Neuronal stem cell (in vitro differentiated cells): ENCODE results near the gene RPS24.
"Not testable (repeated sequence)": the region's sequence is repeated elsewhere in the genome, so short reads cannot be mapped to it uniquely, and the experiment has no call there.

Source experiments
- DNase-seq: peaks from one replicate; pipeline ENCODE4 v3.0.0-alpha.2; 2013; ENCODE audit warnings: low spot score
- H2AFZ ChIP-seq: one replicate; pipeline ENCODE4 v1.6.1; 2013; ENCODE audit warnings: mild to moderate bottlenecking, low read length, inconsistent platforms
- H2AK5ac ChIP-seq: 2 replicates; pipeline ENCODE4 v1.6.1; 2013; ENCODE audit warnings: low read depth, mild to moderate bottlenecking, inconsistent platforms, low read length, moderate library complexity, mixed read lengths
- H2BK120ac ChIP-seq: 2 replicates; pipeline ENCODE4 v1.6.1; 2013; ENCODE audit warnings: low read depth, mild to moderate bottlenecking, inconsistent platforms, low read length, moderate library complexity, mixed read lengths
- H2BK12ac ChIP-seq: one replicate; pipeline ENCODE4 v1.6.1; 2013; ENCODE audit warnings: low read length, inconsistent platforms
- H2BK15ac ChIP-seq: 2 replicates; pipeline ENCODE4 v1.6.1; 2013; ENCODE audit warnings: mild to moderate bottlenecking, low read length, inconsistent platforms, mixed read lengths
- H2BK5ac ChIP-seq: one replicate; pipeline ENCODE4 v1.6.1; 2013; ENCODE audit warnings: inconsistent platforms, mild to moderate bottlenecking, low read length, moderate library complexity
- H3K14ac ChIP-seq: one replicate; pipeline ENCODE4 v1.6.1; 2013; ENCODE audit warnings: low read length, inconsistent platforms
- H3K18ac ChIP-seq: 2 replicates; pipeline ENCODE4 v1.6.1; 2013; ENCODE audit warnings: low read length, inconsistent platforms
- H3K23ac ChIP-seq: 2 replicates; pipeline ENCODE4 v1.6.1; 2013; ENCODE audit warnings: low read depth, mild to moderate bottlenecking, mixed read lengths, low read length, inconsistent platforms; ENCODE audit not compliant: poor library complexity
- H3K27ac ChIP-seq: replicated peaks from 3 replicates; pipeline ENCODE4 v1.5.1; 2013; ENCODE audit warnings: low read length, inconsistent platforms
- H3K27me3 ChIP-seq, 3 experiments: 2 replicates each; pipeline ENCODE4 v1.6.1; 2013; ENCODE audit warnings: low read length in 3 of 3, mild to moderate bottlenecking in 2 of 3, inconsistent platforms in 1 of 3, low read depth in 1 of 3, mixed read lengths in 1 of 3, moderate library complexity in 1 of 3; ENCODE audit not compliant: control insufficient read depth in 3 of 3, insufficient read depth in 3 of 3
- H3K36me3 ChIP-seq, 2 donors: replicated peaks in 1 of 2; 2 replicates each; pipeline ENCODE4 v1.6.1; 2013; ENCODE audit warnings: low read length in 2 of 2; ENCODE audit not compliant: control insufficient read depth in 2 of 2, insufficient read depth in 2 of 2
- H3K4ac ChIP-seq: 2 replicates; pipeline ENCODE4 v1.6.1; 2013; ENCODE audit warnings: inconsistent platforms, mild to moderate bottlenecking, low read length, moderate library complexity
- H3K4me1 ChIP-seq, 2 donors: 1 replicate in 1 of 2; 2 replicates in 1 of 2; pipeline ENCODE4 v1.6.1; 2013; ENCODE audit warnings: low read length in 2 of 2, low read depth in 1 of 2; ENCODE audit not compliant: control insufficient read depth in 2 of 2, insufficient read depth in 1 of 2
- H3K4me2 ChIP-seq: one replicate; pipeline ENCODE4 v1.6.1; 2013; ENCODE audit warnings: mild to moderate bottlenecking, low read length, inconsistent platforms; ENCODE audit not compliant: insufficient read depth, poor library complexity, severe bottlenecking
- H3K4me3 ChIP-seq, 2 donors: 2 replicates each; pipeline ENCODE4 v1.5.1; 2013; ENCODE audit warnings: low read length in 2 of 2, mild to moderate bottlenecking in 2 of 2, inconsistent platforms in 1 of 2, moderate library complexity in 1 of 2
- H3K79me1 ChIP-seq: one replicate; pipeline ENCODE4 v1.6.1; 2013; ENCODE audit warnings: low read depth, mild to moderate bottlenecking, inconsistent platforms, low read length, moderate library complexity
- H3K9ac ChIP-seq: one replicate; pipeline ENCODE4 v1.6.1; 2013; ENCODE audit warnings: mild to moderate bottlenecking, low read depth, low read length, inconsistent platforms; ENCODE audit not compliant: poor library complexity
- H3K9me3 ChIP-seq, 2 donors: replicated peaks in 1 of 2; 2 replicates each; pipeline versions ENCODE3 to v1.6.1; 2013; ENCODE audit warnings: low read length in 2 of 2, mild to moderate bottlenecking in 2 of 2, inconsistent platforms in 1 of 2, low read depth in 1 of 2, mixed read lengths in 1 of 2, moderate library complexity in 1 of 2; ENCODE audit not compliant: control insufficient read depth in 2 of 2, insufficient read depth in 1 of 2
- H4K8ac ChIP-seq: one replicate; pipeline ENCODE4 v1.6.1; 2013; ENCODE audit warnings: low read depth, mild to moderate bottlenecking, inconsistent platforms, low read length, moderate library complexity
- H4K91ac ChIP-seq: one replicate; pipeline ENCODE4 v1.6.1; 2013; ENCODE audit warnings: low read length, low read depth, mild to moderate bottlenecking, inconsistent platforms; ENCODE audit not compliant: poor library complexity
- WGBS, 2 donors: extraction: QIAGEN DNeasy Blood & Tissue Kit; methylation state at CpG; one replicate each; pipeline ENCODE4 v1.1.7; 2013; ENCODE audit warnings: missing lambda C conversion rate in 2 of 2, mixed read lengths in 1 of 2; ENCODE audit not compliant: insufficient read length in 2 of 2, insufficient replicate concordance in 1 of 2; ENCODE audit errors: extremely low coverage in 2 of 2; 5-methylcytosine and 5-hydroxymethylcytosine counted together

Gene RPS24

DNA sequence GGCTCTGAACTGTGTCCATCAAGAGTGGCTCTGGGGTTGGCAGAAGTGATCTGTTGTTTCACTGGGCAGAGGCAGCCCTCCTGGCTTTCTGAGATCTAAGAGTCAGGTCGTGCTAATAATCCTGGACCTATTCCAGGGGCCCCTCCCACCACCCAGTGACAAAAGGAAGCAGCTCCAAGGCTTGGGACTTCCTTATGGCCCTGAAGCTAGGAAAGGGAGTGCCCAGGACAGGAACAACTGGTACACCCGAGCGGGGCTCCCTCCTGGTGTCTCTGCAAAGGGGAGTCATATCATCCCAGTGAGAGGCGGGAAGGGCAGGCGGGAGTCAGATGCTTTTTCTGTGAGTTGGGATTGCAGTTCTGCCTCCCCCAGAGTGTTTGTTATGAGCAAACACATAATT is 32.3 kb downstream of the RPS24 start:
- H2AFZ ChIP-seq = no peak overlapping the region
- peaks cover 0 to 2% of the 10 kb centered on the region in 2 donors for H3K9me3 ChIP-seq
- no peak overlapping the region for H2BK120ac ChIP-seq
- H3K27me3 ChIP-seq = peaks cover 0 to 3% (median 2%) of the 10 kb centered on the region in 3 experiments
- no peak overlapping the region for H3K4me2 ChIP-seq
- H3K79me1 ChIP-seq = no peaks in the 10 kb centered on the region
- WGBS, 2 donors = no CpG with 5 or more reads among the region's 5 CpGs
- H3K4ac ChIP-seq = no peak overlapping the region
- H3K18ac ChIP-seq = no peak overlapping the region
- H3K36me3 ChIP-seq = no peaks in the 10 kb centered on the region
- H2AK5ac ChIP-seq = no peak overlapping the region
- no peak overlapping the region for H2BK5ac ChIP-seq
- no peak for DNase-seq
- H3K23ac ChIP-seq = no peak overlapping the region
- H2BK15ac ChIP-seq = no peak overlapping the region
- peaks cover 0 to 8% of the 10 kb centered on the region in 2 donors for H3K4me1 ChIP-seq
- H4K8ac ChIP-seq = no peak overlapping the region
- no peak overlapping the region for H2BK12ac ChIP-seq
- H3K4me3 ChIP-seq = no peak overlapping the region
- no peak overlapping the region for H3K9ac ChIP-seq
- no peak overlapping the region for H3K27ac ChIP-seq
- no peak overlapping the region for H4K91ac ChIP-seq
- no peak overlapping the region for H3K14ac ChIP-seq

DNA sequence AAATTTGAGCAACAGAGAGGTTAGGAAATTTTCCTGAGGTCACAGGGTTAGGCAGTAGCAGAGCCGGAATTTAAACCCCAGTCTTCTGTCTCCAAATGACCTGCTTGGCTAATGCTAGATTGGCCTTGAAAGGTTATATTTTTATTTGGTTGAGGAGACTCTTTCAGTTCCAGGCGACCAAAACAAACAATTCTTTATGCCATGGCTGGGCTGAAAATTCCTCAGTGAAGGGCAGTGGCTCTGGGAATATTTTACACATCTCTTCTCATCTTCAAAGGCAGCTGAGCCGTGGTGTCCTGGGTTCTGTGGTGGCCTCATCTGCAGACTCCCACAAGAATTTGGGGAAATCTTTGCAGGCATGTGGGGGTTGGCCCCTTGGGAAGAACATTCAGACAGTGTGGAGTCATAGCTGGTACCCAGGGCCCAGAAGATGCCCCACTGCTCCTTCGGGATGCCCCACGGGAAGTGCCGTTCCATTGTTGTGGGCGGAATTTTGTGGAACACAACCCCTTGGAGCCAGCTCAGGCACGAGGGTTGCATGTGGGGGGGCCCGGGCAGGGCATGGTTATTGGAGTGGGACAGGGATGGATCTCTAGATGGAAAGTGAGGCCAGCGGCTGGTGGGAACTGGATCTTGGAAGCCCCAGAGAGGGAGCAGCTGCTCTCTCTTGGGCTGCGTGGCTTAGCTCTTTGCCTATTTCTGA is 33.2 kb downstream of the RPS24 start:
- Histone ChIP-seq H2BK12ac (no peak overlapping the region), H2BK15ac (no peak overlapping the region), H3K18ac (peak overlapping the region; percentile 71), H2BK5ac (peak overlapping the region; percentile 59), H3K4me2 (no peak overlapping the region), H3K9ac (no peak overlapping the region), H3K4me3 (no peak overlapping the region), H3K9me3 (peaks cover 0 to 2% of the 10 kb centered on the region in 2 donors), H3K4me1 (peaks cover 0 to 10% of the 10 kb centered on the region in 2 donors), H2AFZ (no peak overlapping the region), H4K8ac (no peak overlapping the region), H2AK5ac (no peak overlapping the region), H4K91ac (no peak overlapping the region), H3K23ac (peak overlapping the region; percentile 36), H3K27me3 (peaks cover 0 to 6% (median 2%) of the 10 kb centered on the region in 3 experiments), H3K4ac (no peak overlapping the region), H3K36me3 (no peaks in the 10 kb centered on the region), H3K14ac (no peak overlapping the region), H3K79me1 (no peaks in the 10 kb centered on the region), H2BK120ac (no peak overlapping the region), H3K27ac (no peak overlapping the region)
- WGBS, 2 donors = no CpG with 5 or more reads among the region's 11 CpGs
- DNase-seq = no peak

DNA sequence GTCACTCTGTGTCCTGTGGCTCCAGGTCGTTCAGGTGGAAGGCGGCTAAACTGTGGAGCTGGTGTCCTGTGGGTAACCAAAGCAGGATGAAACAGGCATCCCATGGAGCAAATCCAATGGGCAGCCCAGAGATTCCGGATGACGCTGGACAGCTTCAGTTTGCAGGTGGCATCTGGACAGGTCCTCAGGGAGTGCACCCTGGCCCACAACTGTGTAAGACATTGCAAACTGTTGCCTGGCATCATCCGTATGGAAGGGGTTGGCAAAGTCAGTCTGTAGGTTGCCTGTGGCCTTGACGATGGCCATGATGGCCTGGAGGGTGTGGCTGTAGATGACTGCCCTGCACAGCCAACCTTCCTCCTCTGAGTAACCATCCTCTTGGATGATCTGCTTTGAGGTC is 35.5 kb downstream of the RPS24 start:
- Histone ChIP-seq H4K8ac (no peak overlapping the region), H2BK15ac (no peak overlapping the region), H3K79me1 (no peaks in the 10 kb centered on the region), H2AK5ac (no peak overlapping the region), H2BK120ac (no peak overlapping the region), H3K18ac (peak overlapping the region; percentile 17), H4K91ac (no peak overlapping the region), H2AFZ (no peak overlapping the region), H2BK5ac (no peak overlapping the region), H3K4me1 (peaks cover 0 to 10% of the 10 kb centered on the region in 2 donors), H3K23ac (no peak overlapping the region), H3K9me3 (peaks cover under 1 to 2% of the 10 kb centered on the region in 2 donors), H3K4me2 (no peak overlapping the region), H3K4ac (no peak overlapping the region), H3K27ac (no peak overlapping the region), H3K14ac (no peak overlapping the region), H3K27me3 (peaks cover 0 to 3% (median 2%) of the 10 kb centered on the region in 3 experiments), H3K9ac (no peak overlapping the region), H2BK12ac (no peak overlapping the region), H3K36me3 (no peaks in the 10 kb centered on the region), H3K4me3 (no peak overlapping the region)
- DNase-seq = no peak
- no CpG with 5 or more reads among the region's 6 CpGs for WGBS, 2 donors

DNA sequence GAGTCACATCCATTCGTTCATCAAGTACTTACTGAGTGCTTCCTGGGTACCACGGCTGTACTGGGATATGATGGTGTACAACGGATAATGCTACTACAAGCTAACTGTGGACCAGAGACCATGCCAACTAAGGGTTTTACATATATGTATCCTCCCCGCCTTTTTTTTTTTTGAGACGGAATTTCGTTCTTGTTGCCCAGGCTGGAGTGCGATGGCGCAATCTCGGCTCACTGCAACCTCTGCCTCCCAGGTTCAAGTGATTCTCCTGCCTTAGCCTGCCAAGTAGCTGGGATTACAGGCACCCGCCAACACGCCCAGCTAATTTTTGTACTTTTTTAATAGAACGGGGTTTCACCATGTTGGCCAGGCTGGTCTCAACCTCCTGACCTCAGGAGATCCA is 36.4 kb downstream of the RPS24 start:
- H3K9ac ChIP-seq = not testable (repeated sequence)

More for the DNA sequence above, 36.4 kb downstream of the RPS24 start:
- no CpG with 5 or more reads among the region's 12 CpGs for WGBS, 2 donors
- H2AK5ac ChIP-seq, H3K36me3 ChIP-seq, H3K4ac ChIP-seq, H3K27me3 ChIP-seq, H3K23ac ChIP-seq, H3K9me3 ChIP-seq, H3K14ac ChIP-seq, H4K8ac ChIP-seq, H3K4me3 ChIP-seq, H2BK5ac ChIP-seq, H4K91ac ChIP-seq, H3K4me2 ChIP-seq, DNase-seq, H2AFZ ChIP-seq, H2BK15ac ChIP-seq, H2BK120ac ChIP-seq, H3K79me1 ChIP-seq, H3K4me1 ChIP-seq, H2BK12ac ChIP-seq, H3K27ac ChIP-seq, H3K18ac ChIP-seq: not testable (repeated sequence)
